H9 (cell line): Measurements from ENCODE around the gene IRF2BP1. TPM values are rescaled to one million over a fixed set of nuclear protein-coding genes. Genes with fewer than 3 reads are reported as not detected.

Experiments used
- DNase-seq: peaks from one replicate; pipeline ENCODE4 v3.0.0-alpha.2; 2017
- H2AFZ ChIP-seq: one replicate; pipeline ENCODE4 v1.6.1; 2013; ENCODE audit warnings: mild to moderate bottlenecking, low read length, control low read depth, moderate library complexity
- H2AK5ac ChIP-seq: 2 replicates; pipeline ENCODE4 v1.6.1; 2013; ENCODE audit warnings: low read length, control low read depth, mixed read lengths; ENCODE audit not compliant: insufficient read length
- H2BK120ac ChIP-seq: one replicate; pipeline ENCODE4 v1.6.1; 2013; ENCODE audit warnings: low read depth, mild to moderate bottlenecking, low read length, control low read depth, inconsistent platforms; ENCODE audit not compliant: poor library complexity, severe bottlenecking
- H2BK12ac ChIP-seq: 2 replicates; pipeline ENCODE4 v1.6.1; 2013; ENCODE audit warnings: low read length, control low read depth, mixed read lengths, low read depth; ENCODE audit not compliant: insufficient read length
- H2BK15ac ChIP-seq: 2 replicates; pipeline ENCODE4 v1.6.1; 2013; ENCODE audit warnings: low read depth, low read length, control low read depth
- H2BK20ac ChIP-seq: one replicate; pipeline ENCODE4 v1.6.1; 2013; ENCODE audit warnings: low read depth, mild to moderate bottlenecking, low read length, control low read depth, inconsistent platforms; ENCODE audit not compliant: poor library complexity, severe bottlenecking
- H2BK5ac ChIP-seq: 2 replicates; pipeline ENCODE4 v1.6.1; 2013; ENCODE audit warnings: low read length, control low read depth, mixed read lengths; ENCODE audit not compliant: insufficient read length
- H3K14ac ChIP-seq: 2 replicates; pipeline ENCODE4 v1.6.1; 2013; ENCODE audit warnings: low read length, control low read depth; ENCODE audit not compliant: insufficient read depth
- H3K18ac ChIP-seq: 2 replicates; pipeline ENCODE4 v1.6.1; 2013; ENCODE audit warnings: low read depth, mild to moderate bottlenecking, mixed read lengths, low read length, control low read depth; ENCODE audit not compliant: insufficient read length
- H3K23ac ChIP-seq: 2 replicates; pipeline ENCODE4 v1.6.1; 2013; ENCODE audit warnings: low read length, control low read depth, mixed read lengths, low read depth; ENCODE audit not compliant: insufficient read length
- H3K23me2 ChIP-seq: 2 replicates; pipeline ENCODE4 v1.6.1; 2013; ENCODE audit warnings: low read depth, mild to moderate bottlenecking, mixed read lengths, low read length, control low read depth; ENCODE audit not compliant: insufficient read length, poor library complexity, severe bottlenecking
- H3K27ac ChIP-seq: 2 replicates; pipeline ENCODE4 v1.5.1; 2013; ENCODE audit warnings: low read length, control low read depth, mixed read lengths, low read depth; ENCODE audit not compliant: insufficient read length
- H3K27me3 ChIP-seq: 2 replicates; pipeline ENCODE4 v1.6.1; 2013; ENCODE audit warnings: low read length, control low read depth, inconsistent platforms; ENCODE audit not compliant: insufficient read depth
- H3K4ac ChIP-seq: 2 replicates; pipeline ENCODE4 v1.6.1; 2013; ENCODE audit warnings: low read depth, mild to moderate bottlenecking, control low read depth, inconsistent platforms, low read length, moderate library complexity
- H3K4me1 ChIP-seq: 2 replicates; pipeline ENCODE4 v1.6.1; 2013; ENCODE audit warnings: low read length, control low read depth, inconsistent platforms; ENCODE audit not compliant: insufficient read depth
- H3K4me2 ChIP-seq: 2 replicates; pipeline ENCODE4 v1.6.1; 2013; ENCODE audit warnings: low read length, control low read depth, mixed read lengths; ENCODE audit not compliant: insufficient read length, insufficient read depth
- H3K56ac ChIP-seq: 2 replicates; pipeline ENCODE4 v1.6.1; 2013; ENCODE audit warnings: low read depth, mild to moderate bottlenecking, mixed read lengths, low read length, control low read depth; ENCODE audit not compliant: insufficient read length
- H3K79me1 ChIP-seq: 2 replicates; pipeline ENCODE4 v1.6.1; 2013; ENCODE audit warnings: low read depth, mild to moderate bottlenecking, moderate library complexity, low read length, control low read depth, inconsistent platforms; ENCODE audit not compliant: insufficient read depth, poor library complexity, severe bottlenecking
- H3K79me2 ChIP-seq: 2 replicates; pipeline ENCODE4 v1.6.1; 2013; ENCODE audit warnings: low read length, control low read depth, inconsistent platforms; ENCODE audit not compliant: insufficient read depth
- H3K9ac ChIP-seq: 2 replicates; pipeline ENCODE4 v1.6.1; 2013; ENCODE audit warnings: low read length, control low read depth, mixed read lengths; ENCODE audit not compliant: insufficient read length; ENCODE audit errors: extremely low read depth
- H3K9me3 ChIP-seq: one replicate; pipeline ENCODE4 v1.6.1; 2013; ENCODE audit warnings: low read depth, low read length, inconsistent platforms; ENCODE audit not compliant: control insufficient read depth
- H3T11ph ChIP-seq: one replicate; pipeline ENCODE4 v1.6.1; 2013; ENCODE audit warnings: mild to moderate bottlenecking, low read length, control low read depth, inconsistent platforms
- H4K20me1 ChIP-seq: one replicate; pipeline ENCODE4 v1.6.1; 2013; ENCODE audit not compliant: control insufficient read depth, insufficient read length, insufficient read depth
- H4K5ac ChIP-seq: 2 replicates; pipeline ENCODE4 v1.6.1; 2013; ENCODE audit warnings: low read depth, mild to moderate bottlenecking, mixed read lengths, low read length, control low read depth; ENCODE audit not compliant: insufficient read length
- H4K8ac ChIP-seq: replicated peaks from 2 replicates; pipeline ENCODE4 v1.6.1; 2013; ENCODE audit warnings: low read length, control low read depth, mixed read lengths, low read depth; ENCODE audit not compliant: insufficient read length
- H4K91ac ChIP-seq: 2 replicates; pipeline ENCODE4 v1.6.1; 2013; ENCODE audit warnings: low read depth, mild to moderate bottlenecking, moderate library complexity, mixed read lengths, low read length, control low read depth; ENCODE audit not compliant: insufficient read length
- H3K27ac Mint-ChIP-seq, 3 experiments: 2 replicates in 2 of 3; 3 replicates in 1 of 3; pipeline ENCODE4 v1.8.0; 2020 to 2021; ENCODE audit warnings: mixed read lengths in 3 of 3, mild to moderate bottlenecking in 1 of 3, moderate library complexity in 1 of 3
- H3K27me3 Mint-ChIP-seq: 2 replicates; pipeline ENCODE4 v1.8.0; 2021; ENCODE audit warnings: low read depth, mild to moderate bottlenecking, moderate library complexity, mixed read lengths
- H3K36me3 Mint-ChIP-seq, 3 experiments: 2 replicates in 2 of 3; 3 replicates in 1 of 3; pipeline ENCODE4 v1.8.0; 2020 to 2021; ENCODE audit warnings: low read depth in 3 of 3, mixed read lengths in 3 of 3; ENCODE audit not compliant: insufficient read depth in 1 of 3
- H3K4me1 Mint-ChIP-seq, 2 experiments: 2 replicates each; pipeline ENCODE4 v1.8.0; 2020; ENCODE audit warnings: mixed read lengths in 2 of 2
- H3K4me3 Mint-ChIP-seq, 2 experiments: 2 replicates in 1 of 2; 3 replicates in 1 of 2; pipeline ENCODE4 v1.8.0; 2020 to 2021; ENCODE audit warnings: mild to moderate bottlenecking in 2 of 2, mixed read lengths in 2 of 2, moderate library complexity in 1 of 2
- H3K9me3 Mint-ChIP-seq, 2 experiments: 2 replicates in 1 of 2; 3 replicates in 1 of 2; pipeline ENCODE4 v1.8.0; 2020; ENCODE audit warnings: mild to moderate bottlenecking in 2 of 2, mixed read lengths in 2 of 2, moderate library complexity in 1 of 2
- WGBS: extraction: QIAGEN DNeasy Blood & Tissue Kit; methylation state at CpG from one replicate; pipeline ENCODE4 v1.1.7; 2013; ENCODE audit warnings: missing lambda C conversion rate, low lambda C conversion rate, mixed read lengths; ENCODE audit not compliant: insufficient read length; ENCODE audit errors: extremely low coverage; 5-methylcytosine and 5-hydroxymethylcytosine counted together
- total RNA-seq: library from RNA; stranded (reverse); gene quantifications from 2 replicates; pipeline ENCODE4 v1.2.1, GENCODE V29; 2021
- TF ChIP-seq, protein P1 (sequence below): fragments of 200-600 bp; sonication (generic); conservative IDR thresholded peaks from 3 replicates; pipeline ENCODE4 v1.8.0; 2021; ENCODE audit warnings: antibody characterized with exemption, mild to moderate bottlenecking

Gene IRF2BP1
- total RNA-seq, 1 experiment from 2014 or later: 28.2 TPM

DNA sequence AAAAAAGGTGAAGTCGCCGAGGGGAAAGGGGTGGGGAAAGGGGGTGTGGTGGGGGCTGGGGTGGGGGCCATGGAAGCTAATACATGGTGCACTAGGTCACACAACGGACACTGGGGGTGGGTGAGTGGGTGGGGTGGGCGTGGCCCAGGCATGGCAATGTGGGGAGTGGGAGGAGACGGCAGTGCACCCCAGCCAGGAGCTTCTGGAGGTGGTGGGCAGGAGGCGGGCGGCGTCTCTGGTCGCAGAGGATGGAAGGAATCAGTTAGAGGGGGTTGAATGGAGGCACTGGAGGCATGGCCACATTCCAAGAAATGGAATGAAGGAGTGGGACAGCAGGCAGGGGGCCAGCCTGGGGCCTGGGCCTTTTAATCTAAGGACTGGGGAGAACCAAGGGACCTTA, 47.8 kb upstream of the IRF2BP1 start:
- no peak overlapping the region for H3K9ac ChIP-seq
- H3K23me2 ChIP-seq: no peaks in the 10 kb centered on the region
- H2BK15ac ChIP-seq: no peak overlapping the region
- WGBS: no CpG with 5 or more reads among the region's 9 CpGs
- H3K9me3 Mint-ChIP-seq: no peaks in the 10 kb centered on the region; a peak in 1 of 5 replicates
- no peak overlapping the region for H2AK5ac ChIP-seq
- no peak overlapping the region for H3K4me2 ChIP-seq
- H3K27ac Mint-ChIP-seq: no peak overlapping the region
- H2BK120ac ChIP-seq: no peak overlapping the region
- no peak overlapping the region for H4K8ac ChIP-seq
- no peak overlapping the region for H3K18ac ChIP-seq
- no peak overlapping the region for H3K23ac ChIP-seq
- H3K4me3 Mint-ChIP-seq: no peak overlapping the region
- peaks cover 0 to under 1% (median 0%) of the 10 kb centered on the region in 3 experiments; a peak in 2 of 7 replicates for H3K36me3 Mint-ChIP-seq
- H4K91ac ChIP-seq: no peak overlapping the region
- no peak overlapping the region for H3K56ac ChIP-seq
- no peak overlapping the region for H2AFZ ChIP-seq
- H3K79me1 ChIP-seq: no peaks in the 10 kb centered on the region
- no peaks in the 10 kb centered on the region for H3K4me1 ChIP-seq
- H4K20me1 ChIP-seq: no peaks in the 10 kb centered on the region
- no peak overlapping the region for H2BK20ac ChIP-seq
- H3K27me3 ChIP-seq: no peaks in the 10 kb centered on the region; the same call in 1 of the 2 replicates
- H3K14ac ChIP-seq: no peak overlapping the region
- no peak overlapping the region for H2BK5ac ChIP-seq
- H3K4ac ChIP-seq: no peak overlapping the region
- no peak overlapping the region for H4K5ac ChIP-seq
- DNase-seq: no peak
- no peaks in the 10 kb centered on the region for H3K79me2 ChIP-seq
- H3K27ac ChIP-seq: no peak overlapping the region
- H3K4me1 Mint-ChIP-seq: peaks cover 7 to 39% of the 10 kb centered on the region in 2 experiments; a peak in 3 of 4 replicates
- H3K27me3 Mint-ChIP-seq: peaks cover 65% of the 10 kb centered on the region
- TF ChIP-seq, protein P1, sequence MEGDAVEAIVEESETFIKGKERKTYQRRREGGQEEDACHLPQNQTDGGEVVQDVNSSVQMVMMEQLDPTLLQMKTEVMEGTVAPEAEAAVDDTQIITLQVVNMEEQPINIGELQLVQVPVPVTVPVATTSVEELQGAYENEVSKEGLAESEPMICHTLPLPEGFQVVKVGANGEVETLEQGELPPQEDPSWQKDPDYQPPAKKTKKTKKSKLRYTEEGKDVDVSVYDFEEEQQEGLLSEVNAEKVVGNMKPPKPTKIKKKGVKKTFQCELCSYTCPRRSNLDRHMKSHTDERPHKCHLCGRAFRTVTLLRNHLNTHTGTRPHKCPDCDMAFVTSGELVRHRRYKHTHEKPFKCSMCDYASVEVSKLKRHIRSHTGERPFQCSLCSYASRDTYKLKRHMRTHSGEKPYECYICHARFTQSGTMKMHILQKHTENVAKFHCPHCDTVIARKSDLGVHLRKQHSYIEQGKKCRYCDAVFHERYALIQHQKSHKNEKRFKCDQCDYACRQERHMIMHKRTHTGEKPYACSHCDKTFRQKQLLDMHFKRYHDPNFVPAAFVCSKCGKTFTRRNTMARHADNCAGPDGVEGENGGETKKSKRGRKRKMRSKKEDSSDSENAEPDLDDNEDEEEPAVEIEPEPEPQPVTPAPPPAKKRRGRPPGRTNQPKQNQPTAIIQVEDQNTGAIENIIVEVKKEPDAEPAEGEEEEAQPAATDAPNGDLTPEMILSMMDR: no peak
- H3K9me3 ChIP-seq: no peaks in the 10 kb centered on the region
- no peak overlapping the region for H2BK12ac ChIP-seq
- no peak overlapping the region for H3T11ph ChIP-seq
